Right atrium auricular region (tissue), 2 donors: Measurements from ENCODE around the gene TEX101. TPM values are rescaled to one million over a fixed set of nuclear protein-coding genes. Genes with fewer than 3 reads are reported as not detected.

ENCODE experiments used
- DNase-seq: peaks from one replicate; pipeline ENCODE4 v3.0.0-alpha.2; 2019; ENCODE audit warnings: low spot score
- H3K27ac ChIP-seq, 2 donors: fragments of 200-600 bp; sonication (generic); 1 replicate in 1 of 2; 2 replicates in 1 of 2; pipeline ENCODE4 v1.5.1; 2016 to 2019
- H3K27me3 ChIP-seq, 2 donors: fragments of 200-600 bp; sonication (generic); one replicate each; pipeline versions ENCODE4 v1.5.1 to v1.6.0; 2017 to 2019
- H3K36me3 ChIP-seq: fragments of 200-600 bp; sonication (generic); one replicate; pipeline ENCODE4 v1.5.1; 2016
- H3K4me1 ChIP-seq, 2 donors: fragments of 200-600 bp; sonication (generic); one replicate each; pipeline versions ENCODE4 v1.5.1 to v1.6.0; 2017 to 2019
- H3K4me3 ChIP-seq, 2 donors: fragments of 200-600 bp; sonication (generic); 1 replicate in 1 of 2; 2 replicates in 1 of 2; pipeline ENCODE4 v1.5.1; 2017 to 2019; ENCODE audit warnings: mild to moderate bottlenecking in 1 of 2, moderate library complexity in 1 of 2
- H3K9me3 ChIP-seq, 2 donors: fragments of 200-600 bp; sonication (generic); one replicate each; pipeline ENCODE4 v1.5.1; 2019
- total RNA-seq, 2 donors: library from RNA; depleted of rRNA; stranded (reverse); fragments of >200 nt; gene quantifications; one replicate each; pipeline ENCODE4 v1.1.0, GENCODE V29; 2016
- TF ChIP-seq, protein P1 (sequence below), 2 donors: fragments of 200-600 bp; sonication (generic); IDR thresholded peaks; one replicate each; pipeline ENCODE4 v1.5.1; 2019; ENCODE audit warnings: antibody characterized with exemption in 2 of 2

Gene TEX101
- total RNA-seq, 2 donors from 2014 or later = not detected

DNA sequence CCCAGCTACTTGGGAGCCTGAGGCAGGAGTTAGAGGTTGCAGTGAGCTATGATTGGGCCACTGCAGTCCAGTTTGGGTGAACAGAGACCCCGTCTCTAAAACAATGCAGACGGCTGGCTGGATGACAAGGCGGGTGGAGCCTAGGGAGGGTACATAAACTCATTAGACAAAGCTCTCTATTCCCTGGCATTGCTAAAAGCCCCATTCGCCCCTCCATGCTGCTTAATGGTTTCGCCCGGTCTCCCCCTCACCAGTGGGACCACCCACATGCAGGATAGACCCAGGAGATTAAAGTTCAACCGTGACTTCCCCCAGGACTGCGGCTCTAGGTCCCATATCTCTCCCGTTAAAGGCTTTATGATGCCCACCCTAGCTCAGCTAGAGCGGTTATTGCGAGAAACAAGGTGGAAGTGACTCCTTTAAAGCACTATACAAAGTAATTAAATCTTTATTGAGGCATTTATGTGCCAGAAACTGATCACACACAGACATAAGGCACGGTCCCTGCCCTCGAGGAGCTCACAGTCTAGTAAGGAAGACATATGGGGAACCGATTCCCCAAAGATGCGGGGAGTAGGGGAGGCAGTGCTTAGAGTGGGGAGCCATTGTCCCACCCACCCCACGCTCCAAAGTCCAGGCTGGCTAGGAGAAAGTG, 45.8 kb downstream of the TEX101 start:
- Histone ChIP-seq H3K27me3 (no peaks in the 10 kb centered on the region), H3K36me3 (no peaks in the 10 kb centered on the region), H3K9me3 (no peaks in the 10 kb centered on the region), H3K4me3 (no peak overlapping the region), H3K4me1 (peaks cover 0 to 14% of the 10 kb centered on the region in 2 donors), H3K27ac (no peak overlapping the region)
- TF ChIP-seq, protein P1, sequence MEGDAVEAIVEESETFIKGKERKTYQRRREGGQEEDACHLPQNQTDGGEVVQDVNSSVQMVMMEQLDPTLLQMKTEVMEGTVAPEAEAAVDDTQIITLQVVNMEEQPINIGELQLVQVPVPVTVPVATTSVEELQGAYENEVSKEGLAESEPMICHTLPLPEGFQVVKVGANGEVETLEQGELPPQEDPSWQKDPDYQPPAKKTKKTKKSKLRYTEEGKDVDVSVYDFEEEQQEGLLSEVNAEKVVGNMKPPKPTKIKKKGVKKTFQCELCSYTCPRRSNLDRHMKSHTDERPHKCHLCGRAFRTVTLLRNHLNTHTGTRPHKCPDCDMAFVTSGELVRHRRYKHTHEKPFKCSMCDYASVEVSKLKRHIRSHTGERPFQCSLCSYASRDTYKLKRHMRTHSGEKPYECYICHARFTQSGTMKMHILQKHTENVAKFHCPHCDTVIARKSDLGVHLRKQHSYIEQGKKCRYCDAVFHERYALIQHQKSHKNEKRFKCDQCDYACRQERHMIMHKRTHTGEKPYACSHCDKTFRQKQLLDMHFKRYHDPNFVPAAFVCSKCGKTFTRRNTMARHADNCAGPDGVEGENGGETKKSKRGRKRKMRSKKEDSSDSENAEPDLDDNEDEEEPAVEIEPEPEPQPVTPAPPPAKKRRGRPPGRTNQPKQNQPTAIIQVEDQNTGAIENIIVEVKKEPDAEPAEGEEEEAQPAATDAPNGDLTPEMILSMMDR (IDR thresholded peaks at IDR 0.05) = no peak
- no peak for DNase-seq

DNA sequence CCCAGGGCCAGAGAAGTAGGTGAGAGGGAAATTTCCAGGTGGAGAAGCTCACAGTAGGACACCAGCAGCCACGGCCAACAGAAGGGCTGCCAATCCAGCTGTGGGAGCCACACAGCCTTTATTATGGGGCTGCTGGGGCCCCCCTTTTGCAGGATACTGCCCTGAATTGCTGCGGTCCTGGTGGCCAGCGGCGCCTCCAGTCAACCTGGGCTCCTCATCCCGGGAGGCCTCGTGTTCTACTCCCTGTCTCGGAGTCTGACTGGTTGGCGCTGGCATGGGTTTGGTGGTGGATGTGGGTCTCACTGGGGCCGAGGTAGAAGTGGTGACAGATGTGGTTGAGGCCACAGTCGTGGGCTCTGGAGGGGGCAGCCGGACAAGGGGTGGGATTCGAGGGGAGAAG, 46.6 kb downstream of the TEX101 start:
- Histone ChIP-seq H3K27ac (no peak overlapping the region), H3K36me3 (no peaks in the 10 kb centered on the region), H3K9me3 (no peaks in the 10 kb centered on the region), H3K4me1 (peaks cover 0 to 16% of the 10 kb centered on the region in 2 donors), H3K4me3 (no peak overlapping the region), H3K27me3 (no peaks in the 10 kb centered on the region)
- TF ChIP-seq, protein P1 (IDR thresholded peaks at IDR 0.05) = no peak
- DNase-seq = no peak

- no peaks in the 10 kb centered on the region for H3K36me3 ChIP-seq
- no peak overlapping the region for H3K27ac ChIP-seq
- no peak overlapping the region for H3K4me3 ChIP-seq
- no peak for DNase-seq
- no peaks in the 10 kb centered on the region for H3K27me3 ChIP-seq
- TF ChIP-seq, protein P1 (IDR thresholded peaks at IDR 0.05) = no peak
- H3K9me3 ChIP-seq = no peaks in the 10 kb centered on the region
- peaks cover 0 to 16% of the 10 kb centered on the region in 2 donors for H3K4me1 ChIP-seq
Observed at GRCh38 chr19:43462383-43462782, 47.7 kb downstream of the TEX101 start.

DNA sequence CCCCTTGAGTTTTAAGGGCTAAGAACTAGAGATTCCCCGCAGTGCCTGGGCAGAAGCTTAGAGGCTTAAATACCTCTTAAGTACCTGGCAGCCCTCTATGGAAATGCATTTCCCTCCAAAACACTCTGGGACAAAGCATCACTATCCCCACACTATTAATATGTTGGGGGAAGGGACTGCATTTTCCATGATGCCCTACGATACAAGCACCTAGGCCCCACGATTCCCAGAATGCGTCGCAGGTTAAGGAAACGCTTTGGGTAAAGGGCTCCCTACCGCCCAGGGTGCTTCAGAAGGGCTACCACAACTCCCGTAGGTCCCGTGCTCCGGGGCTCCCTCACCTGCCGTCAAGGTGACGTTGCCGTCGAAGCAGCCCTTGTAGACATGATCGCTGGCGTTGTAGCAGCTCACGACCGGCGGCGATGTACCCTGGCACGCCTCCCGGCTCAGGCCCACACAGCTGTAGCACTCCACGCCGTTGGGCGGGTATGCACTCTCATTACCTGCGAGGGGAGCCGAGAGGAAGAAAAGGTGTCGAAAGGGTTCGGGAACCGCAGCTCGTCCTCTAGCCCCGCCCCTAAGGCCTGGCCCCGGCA, 48.2 kb downstream of the TEX101 start:
- Histone ChIP-seq H3K27ac (peak overlapping the region in 1 of 2 donors; percentile 83), H3K36me3 (no peaks in the 10 kb centered on the region), H3K4me1 (peaks cover 0 to 16% of the 10 kb centered on the region in 2 donors), H3K27me3 (no peaks in the 10 kb centered on the region), H3K9me3 (no peaks in the 10 kb centered on the region), H3K4me3 (peak overlapping the region; percentile 51 to 72)
- DNase-seq = no peak
- TF ChIP-seq, protein P1 (IDR thresholded peaks at IDR 0.05) = no peak

GRCh38 chr19:43463381-43464133, 48.9 kb downstream of the TEX101 start:
- Histone ChIP-seq H3K4me1 (peaks cover 0 to 16% of the 10 kb centered on the region in 2 donors), H3K9me3 (no peaks in the 10 kb centered on the region), H3K36me3 (no peaks in the 10 kb centered on the region), H3K4me3 (peak overlapping the region; percentile 51 to 72), H3K27ac (peak overlapping the region; percentile 78 to 83), H3K27me3 (no peaks in the 10 kb centered on the region)
- peak; percentile 96 for DNase-seq
- TF ChIP-seq, protein P1 (IDR thresholded peaks at IDR 0.05) = no peak
